Measurements from ENCODE around the gene PLCB1.

The PLCB1 gene

DNA sequence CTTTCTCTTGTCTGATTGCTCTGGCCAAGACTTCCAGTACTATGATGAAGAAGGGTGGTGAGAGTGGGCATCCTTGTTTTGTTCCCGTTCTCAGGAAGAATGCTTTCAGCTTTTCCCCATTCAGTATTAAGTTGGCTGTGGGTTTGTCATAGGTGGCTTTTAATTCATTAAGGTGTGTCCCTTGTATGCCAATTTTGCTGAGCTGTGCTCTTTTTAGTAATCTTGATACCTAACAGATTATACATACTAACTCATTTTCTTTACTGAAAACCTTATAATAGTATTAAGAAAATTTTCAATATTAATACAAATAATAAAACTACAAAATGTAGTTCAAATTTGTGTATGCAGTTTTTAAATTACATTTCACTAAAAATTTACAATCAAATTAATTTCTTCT lies 557.3 kb downstream of the PLCB1 start:
- no peak for DNase-seq (ENCODE audit: low spot score)
- H3K4me3 ChIP-seq, result no peak overlapping the region
- no peak overlapping the region for H3K27ac ChIP-seq
- TF ChIP-seq, protein P1, sequence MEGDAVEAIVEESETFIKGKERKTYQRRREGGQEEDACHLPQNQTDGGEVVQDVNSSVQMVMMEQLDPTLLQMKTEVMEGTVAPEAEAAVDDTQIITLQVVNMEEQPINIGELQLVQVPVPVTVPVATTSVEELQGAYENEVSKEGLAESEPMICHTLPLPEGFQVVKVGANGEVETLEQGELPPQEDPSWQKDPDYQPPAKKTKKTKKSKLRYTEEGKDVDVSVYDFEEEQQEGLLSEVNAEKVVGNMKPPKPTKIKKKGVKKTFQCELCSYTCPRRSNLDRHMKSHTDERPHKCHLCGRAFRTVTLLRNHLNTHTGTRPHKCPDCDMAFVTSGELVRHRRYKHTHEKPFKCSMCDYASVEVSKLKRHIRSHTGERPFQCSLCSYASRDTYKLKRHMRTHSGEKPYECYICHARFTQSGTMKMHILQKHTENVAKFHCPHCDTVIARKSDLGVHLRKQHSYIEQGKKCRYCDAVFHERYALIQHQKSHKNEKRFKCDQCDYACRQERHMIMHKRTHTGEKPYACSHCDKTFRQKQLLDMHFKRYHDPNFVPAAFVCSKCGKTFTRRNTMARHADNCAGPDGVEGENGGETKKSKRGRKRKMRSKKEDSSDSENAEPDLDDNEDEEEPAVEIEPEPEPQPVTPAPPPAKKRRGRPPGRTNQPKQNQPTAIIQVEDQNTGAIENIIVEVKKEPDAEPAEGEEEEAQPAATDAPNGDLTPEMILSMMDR (IDR thresholded peaks at IDR 0.05), result no peak

DNA sequence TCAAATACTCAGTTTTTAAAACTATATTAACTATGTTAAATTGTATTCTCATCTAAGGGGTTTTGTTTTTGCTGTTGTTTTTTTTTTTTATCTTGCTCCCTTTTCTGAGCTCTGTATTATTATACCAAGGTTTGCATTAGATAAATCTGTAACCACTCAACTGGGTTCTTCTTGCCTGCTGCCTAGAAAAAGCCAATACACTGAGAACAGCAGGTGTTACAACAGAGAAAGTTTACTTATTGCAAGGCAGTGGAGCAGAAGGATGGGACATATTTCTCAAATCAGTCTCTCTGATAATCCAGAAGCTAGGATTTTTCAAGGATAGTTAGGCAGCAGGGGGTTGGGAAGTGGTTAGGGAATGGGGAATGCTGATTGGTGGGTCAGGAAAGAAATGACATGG lies 558.0 kb downstream of the PLCB1 start:
- TF ChIP-seq, protein P1 (IDR thresholded peaks at IDR 0.05), result no peak
- Histone ChIP-seq H3K4me3 (no peak overlapping the region), H3K27ac (no peak overlapping the region)
- DNase-seq (ENCODE audit: low spot score), result no peak

DNA sequence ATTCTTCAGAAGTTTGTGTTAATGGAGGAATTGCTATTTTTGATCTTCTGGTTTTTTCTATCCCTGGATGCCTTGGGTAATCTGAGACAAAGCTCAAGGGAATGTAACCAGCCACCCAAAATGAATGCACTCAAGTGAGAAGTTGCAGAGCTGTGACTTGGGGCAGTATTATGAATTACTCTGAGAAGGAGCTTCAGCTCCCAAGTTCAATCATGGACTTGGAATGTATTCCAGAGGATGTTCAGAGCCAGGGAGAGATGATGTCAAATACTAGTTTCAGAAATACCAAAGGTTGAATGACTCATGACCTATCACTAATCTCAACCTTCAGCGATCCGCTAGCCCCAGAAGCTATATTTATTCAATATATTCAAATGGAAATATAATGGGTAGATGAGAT lies 561.6 kb downstream of the PLCB1 start:
- TF ChIP-seq, protein P1 (IDR thresholded peaks at IDR 0.05), result no peak
- no peak overlapping the region for H3K4me3 ChIP-seq
- H3K27ac ChIP-seq, result no peak overlapping the region
- DNase-seq (ENCODE audit: low spot score), result no peak

DNA sequence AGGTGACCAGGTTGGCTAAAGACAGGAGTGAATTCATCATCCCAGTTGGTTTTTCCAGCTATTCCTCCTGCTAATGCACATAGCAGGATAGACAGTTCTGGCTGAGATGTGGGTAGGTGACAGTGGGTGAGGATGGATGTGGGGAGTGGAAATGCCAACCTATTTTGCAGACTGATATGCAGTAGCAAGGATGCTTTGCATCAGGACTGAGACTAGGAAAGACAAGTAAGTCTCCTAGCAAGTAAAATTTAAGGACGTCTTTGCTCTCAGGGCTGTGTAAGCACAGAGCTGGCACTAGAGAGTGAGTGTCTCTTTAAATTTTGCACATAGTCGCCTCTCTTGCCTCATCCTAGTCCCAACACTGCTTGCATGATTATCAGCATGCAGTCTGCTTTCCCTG lies 568.7 kb downstream of the PLCB1 start:
- no peak for DNase-seq (ENCODE audit: low spot score)
- TF ChIP-seq, protein P1 (IDR thresholded peaks at IDR 0.05), result no peak
- Histone ChIP-seq H3K27ac (no peak overlapping the region), H3K4me3 (no peak overlapping the region)

DNA sequence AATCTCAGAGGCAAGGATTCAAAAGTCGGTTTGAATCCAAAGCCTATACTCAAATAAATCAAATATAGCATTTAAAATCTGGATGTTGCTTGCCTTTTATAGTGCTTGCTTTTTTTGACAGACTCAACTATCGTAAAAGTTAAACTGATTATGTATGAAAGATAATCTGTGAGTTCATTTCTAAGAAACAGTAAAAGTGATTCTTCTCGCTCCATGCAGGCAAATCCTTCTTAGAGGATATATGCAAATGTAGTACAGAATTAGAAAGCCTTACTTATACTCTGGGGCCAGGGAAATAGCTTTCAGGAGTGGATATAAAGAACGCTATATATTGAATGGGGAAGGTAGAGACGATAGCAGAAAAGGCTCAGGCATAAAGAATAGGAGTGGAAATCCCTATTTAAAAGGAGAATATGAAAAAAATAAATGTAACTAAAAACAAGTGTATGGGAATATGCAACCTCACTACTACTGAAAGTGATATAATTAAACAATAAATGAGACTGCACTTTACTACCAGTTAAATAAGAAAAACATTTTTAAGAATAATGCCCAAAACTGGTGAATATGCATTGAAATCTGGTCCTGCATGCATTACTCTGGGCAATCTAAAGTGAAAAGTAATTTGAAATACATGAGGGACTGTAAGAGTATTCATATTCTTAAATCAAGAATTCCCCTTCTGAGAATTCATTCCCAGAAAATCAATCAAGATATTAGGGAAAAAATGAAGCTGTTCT lies 575.1 kb downstream of the PLCB1 start:
- DNase-seq (ENCODE audit: low spot score), result no peak
- TF ChIP-seq, protein P1 (IDR thresholded peaks at IDR 0.05), result no peak
- Histone ChIP-seq H3K4me3 (no peak overlapping the region), H3K27ac (no peak overlapping the region)

DNA sequence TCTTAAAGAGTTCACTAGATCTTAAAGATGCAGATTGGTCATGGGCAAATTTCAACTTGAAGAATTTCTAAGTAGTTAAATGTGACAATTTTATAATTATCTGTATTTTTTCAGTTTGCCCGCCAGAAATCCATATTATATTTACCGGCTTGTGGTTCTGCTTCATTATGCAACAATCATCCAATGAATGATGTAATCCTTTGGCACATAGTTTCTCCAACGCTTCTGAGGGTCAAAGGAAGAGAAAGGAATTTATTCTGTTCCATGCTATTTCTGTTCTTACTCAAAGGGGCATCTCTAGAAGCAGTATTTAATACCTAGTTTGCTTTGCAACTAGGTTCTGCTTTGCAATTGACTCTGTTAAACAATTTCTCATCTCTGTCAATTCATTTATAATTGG lies 577.6 kb downstream of the PLCB1 start:
- TF ChIP-seq, protein P1 (IDR thresholded peaks at IDR 0.05), result no peak
- no peak for DNase-seq (ENCODE audit: low spot score)
- Histone ChIP-seq H3K27ac (no peak overlapping the region), H3K4me3 (no peak overlapping the region)

DNA sequence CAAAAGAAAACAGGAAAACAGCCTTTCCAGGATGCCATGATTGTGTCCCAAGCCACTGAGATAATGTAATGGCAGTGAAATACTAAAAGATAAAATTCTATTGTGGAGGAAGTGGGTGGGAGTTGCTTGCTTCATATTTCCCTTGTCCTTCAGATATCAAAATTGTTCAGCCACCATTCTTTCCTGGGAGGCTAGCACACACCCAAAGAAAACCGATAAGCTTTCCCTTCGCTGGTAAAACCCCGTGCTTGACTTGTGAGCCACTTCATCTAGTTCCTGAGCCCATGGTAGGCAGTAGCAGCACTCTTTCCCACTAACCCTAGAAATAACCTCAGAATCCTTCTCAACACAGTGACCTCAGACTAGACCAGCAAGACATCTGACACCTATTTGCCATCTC lies 579.4 kb downstream of the PLCB1 start:
- TF ChIP-seq, protein P1 (IDR thresholded peaks at IDR 0.05), result no peak
- Histone ChIP-seq H3K4me3 (no peak overlapping the region), H3K27ac (no peak overlapping the region)
- DNase-seq (ENCODE audit: low spot score), result no peak
